Right lobe of liver (tissue), 6 donors: ENCODE results near the gene AICDA. TPM values are rescaled to one million over a fixed set of nuclear protein-coding genes. Genes with fewer than 3 reads are reported as not detected.

Experiments used
- ATAC-seq, 4 donors: fragments of 200-7000 bp; cut with Tn5 transposase; one replicate each; pipeline ENCODE4 v1.9.1; 2020; ENCODE audit warnings: mild to moderate bottlenecking in 4 of 4, moderate library complexity in 4 of 4
- DNase-seq, 3 donors: peaks; one replicate each; pipeline ENCODE4 v3.0.0-alpha.2; 2020
- H3K27ac ChIP-seq, 3 donors: fragments of 200-600 bp; one replicate each; pipeline ENCODE4 v1.8.0; 2022
- H3K27me3 ChIP-seq, 2 donors: fragments of 200-600 bp; one replicate each; pipeline ENCODE4 v1.8.0; 2022
- H3K36me3 ChIP-seq, 4 donors: fragments of 200-600 bp; sonication (generic) in 1 of 4; one replicate each; pipeline versions ENCODE4 v1.5.1 to v1.8.0; 2017 to 2022; ENCODE audit warnings: control low read depth in 1 of 4
- H3K4me1 ChIP-seq, 4 donors: fragments of 200-600 bp; sonication (generic) in 1 of 4; one replicate each; pipeline versions ENCODE4 v1.5.1 to v1.8.0; 2017 to 2022; ENCODE audit warnings: control low read depth in 1 of 4
- H3K4me3 ChIP-seq, 3 donors: fragments of 200-600 bp; one replicate each; pipeline ENCODE4 v1.8.0; 2022
- H3K9me3 ChIP-seq, 4 donors: fragments of 200-600 bp; sonication (generic) in 1 of 4; one replicate each; pipeline versions ENCODE4 v1.5.1 to v1.8.0; 2017 to 2022; ENCODE audit warnings: control low read depth in 1 of 4
- CTCF ChIP-seq, 4 donors: fragments of 200-600 bp in 3 of 4; fragments of 450-650 bp in 1 of 4; IDR thresholded peaks; one replicate each; pipeline versions ENCODE4 v1.5.1 to v1.8.0; 2016 to 2022; ENCODE audit warnings: antibody characterized with exemption in 4 of 4, mild to moderate bottlenecking in 2 of 4
- POLR2A ChIP-seq: fragments of 450-650 bp; IDR thresholded peaks from one replicate; pipeline ENCODE4 v1.6.1; 2017; ENCODE audit warnings: antibody characterized with exemption, mild to moderate bottlenecking
- WGBS: methylation state at CpG from one replicate; pipeline ENCODE4 v1.1.6; 2018; ENCODE audit warnings: low coverage, low lambda C conversion rate; ENCODE audit not compliant: insufficient coverage; ENCODE audit errors: missing lambda C conversion rate; 5-methylcytosine and 5-hydroxymethylcytosine counted together
- intact Hi-C, 2 donors: fragments of 100-400 bp; cut with DNase I; formaldehyde crosslinking; loops; one replicate each; pipeline versions ENCODE4 v1.11.2 to v1.14.1; 2022
- total RNA-seq, 6 experiments: library from RNA; depleted of rRNA in 2 of 6; stranded (reverse); fragments of >200 nt in 2 of 6; fragmentation: NEBNext Ultra II Directional in 3 of 6; extraction: Animal tissue kit (Norgen Biotek cat#: 25700) in 3 of 6; gene quantifications; one replicate each; pipeline versions ENCODE4 v1.1.0 to v1.2.4, GENCODE V29; 2016 to 2023
- donor health status: DM: no; HTN: yes; CAD: no.
- donor health status: DM: no; HTN: no; CAD: no.
- donor health status: DM: no; HTN: no; CAD: no.
- donor health status: DM: no; HTN: yes; CAD: no.
- donor health status: DM: no; HTN: yes; CAD: no.

AICDA gene
- total RNA-seq, 6 experiments from 2014 or later: not detected

GRCh38 chr12:8606890-8607289 is 5.8 kb downstream of the AICDA start:
- TF ChIP-seq POLR2A: no peak
- no peak for TF ChIP-seq CTCF (IDR thresholded peaks at IDR 0.05)
- no peaks in the 10 kb centered on the region for H3K4me1 ChIP-seq
- no peak for DNase-seq
- no peak overlapping the region for H3K27ac ChIP-seq
- no peak overlapping the region for H3K4me3 ChIP-seq
- no peak for ATAC-seq
- 83% methylated on average over 6 of the region's 6 CpGs for WGBS
- no peaks in the 10 kb centered on the region for H3K9me3 ChIP-seq
- intact Hi-C loops: loop anchor here (5.0 to 10.0 kb wide), 2 partner anchors 62 to 65 kb away; partner anchors contain the start of gene CLEC4E (in 2 of the 2)
- no peaks in the 10 kb centered on the region for H3K36me3 ChIP-seq
- no peaks in the 10 kb centered on the region for H3K27me3 ChIP-seq

DNA sequence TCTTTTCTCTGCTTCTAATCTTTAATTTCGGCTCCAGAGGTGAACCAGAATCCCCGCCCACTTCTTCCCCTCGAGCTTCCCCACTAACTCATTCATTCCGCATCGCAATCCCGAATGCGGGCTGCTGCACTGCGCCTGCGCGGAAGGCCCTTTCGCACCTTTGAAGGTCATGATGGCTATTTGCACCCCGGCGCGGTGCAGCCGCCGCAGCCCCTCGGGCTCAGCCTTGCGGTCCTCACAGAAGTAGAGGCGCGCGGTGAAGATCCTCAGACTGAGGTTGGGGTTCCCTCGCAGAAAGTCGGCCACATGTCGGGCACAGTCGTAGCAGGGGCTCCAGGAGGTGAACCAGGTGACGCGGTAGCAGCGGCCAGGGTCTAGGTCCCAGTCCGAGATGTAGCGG is 7.6 kb downstream of the AICDA start:
- Histone ChIP-seq H3K9me3 (no peaks in the 10 kb centered on the region), H3K4me3 (no peak overlapping the region), H3K27ac (no peak overlapping the region), H3K36me3 (no peaks in the 10 kb centered on the region), H3K4me1 (no peaks in the 10 kb centered on the region), H3K27me3 (no peaks in the 10 kb centered on the region)
- TF ChIP-seq CTCF (IDR thresholded peaks at IDR 0.05) (no peak), POLR2A (no peak)
- intact Hi-C loops: loop anchor here (5.0 to 10.0 kb wide), 2 partner anchors 60 to 63 kb away; partner anchors contain the start of gene CLEC4E (in 2 of the 2)
- ATAC-seq: peak in 1 of 4 donors; percentile 22
- 62% methylated on average over 4 of the region's 30 CpGs for WGBS
- DNase-seq: no peak

GRCh38 chr12:8603856-8604255 is 8.8 kb downstream of the AICDA start:
- intact Hi-C loops: loop anchor here in 1 of 2 donors (10.0 kb wide), 1 partner anchor 59 kb away; the partner anchor contains the start of gene CLEC4E
- 20% methylated on average over 3 of the region's 3 CpGs for WGBS
- TF ChIP-seq CTCF (IDR thresholded peaks at IDR 0.05) (peak in 1 of 4 donors; percentile 5), POLR2A (no peak)
- Histone ChIP-seq H3K4me1 (no peaks in the 10 kb centered on the region), H3K27me3 (no peaks in the 10 kb centered on the region), H3K9me3 (no peaks in the 10 kb centered on the region), H3K36me3 (no peaks in the 10 kb centered on the region), H3K4me3 (no peak overlapping the region), H3K27ac (no peak overlapping the region)
- DNase-seq (no peak), ATAC-seq (no peak)

DNA sequence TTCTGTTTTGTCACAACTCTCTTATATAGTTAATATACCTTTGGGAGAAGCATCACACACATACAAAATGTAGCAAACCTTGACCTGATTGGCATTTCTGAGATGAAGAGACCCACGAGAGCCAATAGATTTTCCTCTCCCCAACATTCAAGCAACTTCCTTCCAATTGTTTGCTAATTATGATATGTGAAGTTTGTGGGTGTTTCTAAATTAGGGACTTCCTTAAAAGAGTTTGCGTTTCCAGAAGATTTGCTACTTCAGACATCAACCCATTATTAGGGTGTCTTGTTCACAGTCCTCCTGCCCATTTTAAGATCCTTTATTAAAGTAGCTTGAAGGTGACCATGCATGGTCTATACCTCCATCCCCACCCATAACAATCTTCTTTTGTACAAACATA is 9.4 kb downstream of the AICDA start:
- intact Hi-C loops: loop anchor here in 1 of 2 donors (10.0 kb wide), 1 partner anchor 58 kb away; the partner anchor contains the start of gene CLEC4E
- Histone ChIP-seq H3K9me3 (no peaks in the 10 kb centered on the region), H3K36me3 (no peaks in the 10 kb centered on the region), H3K27ac (no peak overlapping the region), H3K4me3 (no peak overlapping the region), H3K27me3 (no peaks in the 10 kb centered on the region), H3K4me1 (no peaks in the 10 kb centered on the region)
- DNase-seq (no peak), ATAC-seq (no peak)
- TF ChIP-seq CTCF (IDR thresholded peaks at IDR 0.05) (no peak), POLR2A (no peak)
- WGBS: 37% methylated on average over 2 of the region's 2 CpGs
